ENCODE measurements around the gene ZSCAN10.
"Not testable (repeated sequence)": the region's sequence is repeated elsewhere in the genome, so short reads cannot be mapped to it uniquely, and the experiment has no call there.

The ZSCAN10 gene

DNA sequence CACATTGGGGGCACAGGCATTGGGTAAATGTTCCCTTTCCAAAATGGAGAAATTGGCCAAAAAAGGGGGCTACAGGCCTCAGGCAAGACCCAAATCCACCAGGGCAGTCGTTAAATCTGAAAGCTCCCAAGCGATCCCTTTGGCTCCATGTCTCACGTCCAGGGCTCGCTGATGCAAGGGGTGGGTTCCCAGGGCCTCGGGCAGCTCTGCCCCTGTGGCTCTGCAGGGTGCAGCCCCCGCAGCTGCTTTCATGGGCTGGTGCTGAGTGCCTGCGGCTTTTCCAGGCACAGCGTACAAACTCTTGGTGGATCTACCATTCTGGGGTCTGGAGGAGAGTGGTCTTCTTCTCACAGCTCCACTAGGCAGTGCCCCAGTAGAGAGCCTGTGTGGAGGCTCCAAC is 15.7 kb downstream of the ZSCAN10 start:
- DNase-seq, result not testable (repeated sequence)

DNA sequence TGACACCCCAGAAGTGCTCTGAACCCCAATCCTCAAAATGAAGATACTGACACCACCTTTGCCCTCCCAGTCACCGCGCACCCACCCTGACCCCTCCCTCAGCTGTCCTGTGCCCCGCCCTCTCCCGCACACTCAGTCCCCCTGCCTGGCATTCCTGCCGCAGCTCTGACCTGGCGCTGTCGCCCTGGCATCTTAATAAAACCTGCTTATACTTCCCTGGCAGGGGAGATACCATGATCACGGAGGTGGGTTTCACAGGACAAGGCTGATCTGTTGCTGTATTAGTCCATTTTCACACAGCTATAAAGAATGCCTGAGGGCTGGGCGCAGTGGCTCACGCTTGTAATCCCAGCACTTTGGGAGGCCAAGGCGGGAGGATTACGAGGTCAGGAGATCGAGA is 17.1 kb downstream of the ZSCAN10 start:
- not testable (repeated sequence) for DNase-seq

DNA sequence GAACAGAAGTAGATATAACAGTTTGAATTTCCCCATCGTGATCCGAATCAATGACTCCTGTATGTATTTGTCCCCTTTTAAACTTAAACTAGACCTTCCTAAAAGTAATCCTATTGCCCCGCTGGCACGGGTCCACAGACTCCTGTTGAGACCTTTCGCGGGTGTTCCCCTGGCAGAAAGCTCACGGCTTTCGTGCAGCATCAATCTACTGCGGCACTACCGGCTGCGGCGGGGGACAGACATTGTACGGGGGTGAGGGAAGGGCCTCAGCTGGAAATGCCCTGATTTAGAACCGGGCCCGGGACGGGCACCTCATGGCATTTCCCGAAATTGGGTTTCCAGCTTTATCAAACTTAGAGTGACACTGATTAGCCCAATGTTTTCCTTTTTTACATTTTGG is 19.1 kb downstream of the ZSCAN10 start:
- DNase-seq, result no peak

DNA sequence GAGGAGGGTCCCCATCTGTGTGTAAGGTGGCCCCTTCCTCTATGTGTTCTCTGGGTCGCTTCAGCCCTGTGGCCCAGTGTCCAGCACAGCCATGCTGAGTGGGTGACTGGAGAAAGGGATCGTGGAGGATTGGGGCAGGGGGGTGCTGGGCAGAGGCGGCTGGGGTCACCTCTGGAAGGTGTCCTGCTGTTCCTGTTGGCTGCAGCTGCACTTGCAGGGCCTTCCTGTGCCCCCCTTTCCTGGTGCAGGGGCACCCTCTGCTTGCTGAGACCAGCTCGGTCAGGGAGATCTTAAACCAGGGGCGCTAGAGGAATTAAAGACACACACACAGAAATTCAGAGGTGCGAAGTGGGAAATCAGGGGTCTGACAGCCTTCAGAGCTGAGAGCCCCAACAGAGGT is 22.5 kb downstream of the ZSCAN10 start:
- no peak for DNase-seq

DNA sequence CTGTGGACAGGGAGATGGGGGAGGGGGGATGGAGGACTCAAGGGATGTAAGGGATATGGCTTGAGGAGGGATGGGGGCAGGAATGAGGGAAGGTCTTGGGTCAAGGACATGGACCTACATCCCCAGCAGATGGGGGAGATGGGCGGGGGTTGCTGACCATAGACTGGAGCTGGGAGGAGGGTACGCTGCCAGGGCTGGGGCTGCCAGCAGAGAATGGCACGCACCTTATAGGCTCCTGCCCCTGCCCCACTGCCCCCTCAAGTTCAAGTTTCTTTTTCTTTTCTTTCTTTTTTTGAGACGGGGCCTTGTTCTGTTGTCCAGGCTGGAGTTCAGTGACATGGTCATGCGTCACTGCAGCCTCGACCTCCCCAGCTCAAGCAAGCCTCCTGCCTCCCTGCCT is 23.1 kb downstream of the ZSCAN10 start:
- DNase-seq, result not testable (repeated sequence)

DNA sequence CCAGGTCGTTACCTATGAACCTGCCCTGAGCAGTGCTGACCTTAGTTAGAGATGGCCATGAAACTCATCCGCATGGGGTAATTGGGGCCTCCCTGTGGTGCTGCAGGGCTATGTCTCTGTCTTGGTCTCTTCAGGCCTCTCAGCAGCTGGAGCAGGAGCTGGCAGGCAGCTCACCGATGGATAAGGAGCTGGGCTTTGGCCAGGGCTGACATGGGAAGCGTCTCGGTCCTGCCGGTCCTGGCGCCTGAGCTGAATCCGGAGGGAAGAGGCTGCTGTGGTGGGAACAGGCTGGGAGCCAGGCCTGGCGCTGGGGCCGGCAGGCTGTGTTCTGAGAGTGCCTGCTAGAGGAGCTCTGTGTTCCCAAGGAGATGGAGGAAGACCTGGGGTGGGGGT is 23.6 kb downstream of the ZSCAN10 start:
- no peak for DNase-seq

DNA sequence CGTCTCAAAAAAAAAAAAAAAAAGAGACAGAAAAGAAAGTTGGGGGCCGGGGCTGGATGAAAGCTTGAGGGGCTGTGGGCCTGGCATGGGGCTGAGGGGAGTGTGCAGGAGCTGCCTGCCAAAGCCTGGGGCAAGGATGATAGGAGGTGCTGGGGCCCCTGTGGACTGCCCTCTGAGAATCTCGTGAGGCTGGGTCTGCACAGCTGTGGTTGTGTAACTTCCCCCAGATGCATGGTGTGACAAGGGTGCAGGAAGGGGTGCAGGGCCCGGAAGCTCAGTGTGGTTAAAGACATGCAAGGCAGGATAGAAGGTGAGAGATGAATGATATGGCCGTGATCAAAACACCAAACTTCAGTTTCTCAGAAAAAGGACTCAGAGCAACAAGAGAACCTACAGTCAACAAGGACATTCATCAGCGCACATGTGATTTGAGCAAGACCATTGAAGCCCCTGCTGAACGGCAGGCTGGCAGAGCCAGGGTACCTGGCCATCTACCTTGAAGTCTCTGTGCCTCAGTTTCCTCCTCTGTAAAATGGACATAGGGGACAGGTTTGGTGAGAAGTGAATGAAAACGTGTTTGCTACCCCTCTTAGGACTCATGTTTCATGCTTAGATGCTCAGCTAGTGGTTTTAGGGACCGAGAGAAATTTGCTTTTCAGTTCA is 24.1 kb downstream of the ZSCAN10 start:
- DNase-seq, result peak; percentile 91

DNA sequence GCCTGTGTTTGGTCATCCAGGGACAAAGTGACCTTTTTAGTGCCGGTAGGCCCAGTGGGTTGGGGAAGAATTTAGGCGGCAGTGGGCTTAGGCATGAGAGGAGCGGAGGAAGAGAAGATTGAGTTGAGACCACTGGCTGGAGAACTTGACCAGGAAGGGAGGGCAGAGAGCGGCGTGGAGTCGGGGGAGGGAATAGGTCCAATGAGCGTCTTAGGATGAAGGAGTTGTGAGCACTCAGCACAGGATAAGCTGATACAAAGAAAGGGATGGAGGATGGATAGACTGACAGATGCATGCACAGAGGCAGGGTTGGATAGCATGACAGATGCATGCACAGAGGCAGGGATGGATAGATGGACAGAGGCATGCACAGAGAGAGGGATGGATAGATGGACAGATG is 25.6 kb downstream of the ZSCAN10 start:
- DNase-seq, result no peak

DNA sequence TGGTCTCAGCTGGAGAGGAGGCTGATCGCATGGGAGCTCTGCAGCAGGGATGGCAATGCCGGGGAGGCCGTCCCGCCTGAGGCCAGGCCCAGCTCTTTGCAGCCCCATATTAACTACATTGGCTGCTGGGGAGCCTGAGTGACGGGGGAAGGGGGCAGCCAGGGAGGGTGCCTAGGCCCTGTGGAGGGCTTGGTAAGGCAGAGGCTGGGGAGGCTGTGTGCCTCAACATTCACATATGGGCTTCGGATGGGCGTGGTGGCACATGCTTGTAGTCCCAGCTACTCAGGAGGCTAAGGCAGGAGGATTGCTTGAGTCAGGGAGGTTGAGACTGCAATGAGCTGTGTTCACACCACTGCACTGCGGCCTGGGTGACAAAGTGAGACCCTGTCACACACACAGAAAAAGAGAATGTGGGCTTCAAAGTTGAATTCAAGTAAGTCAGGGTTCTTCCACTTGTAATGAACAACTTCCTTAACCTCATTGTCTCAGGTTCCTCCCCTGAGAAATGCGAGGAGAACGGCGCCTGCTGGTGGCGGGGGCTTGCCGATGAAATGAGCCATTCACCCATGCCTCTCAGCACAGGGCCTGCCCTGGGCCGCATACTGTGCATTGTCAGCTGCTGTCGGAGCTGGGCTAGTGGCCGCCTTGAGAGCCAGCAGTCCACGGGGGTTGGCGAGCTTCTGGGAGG is 26.4 kb downstream of the ZSCAN10 start:
- peak; percentile 40 for DNase-seq

DNA sequence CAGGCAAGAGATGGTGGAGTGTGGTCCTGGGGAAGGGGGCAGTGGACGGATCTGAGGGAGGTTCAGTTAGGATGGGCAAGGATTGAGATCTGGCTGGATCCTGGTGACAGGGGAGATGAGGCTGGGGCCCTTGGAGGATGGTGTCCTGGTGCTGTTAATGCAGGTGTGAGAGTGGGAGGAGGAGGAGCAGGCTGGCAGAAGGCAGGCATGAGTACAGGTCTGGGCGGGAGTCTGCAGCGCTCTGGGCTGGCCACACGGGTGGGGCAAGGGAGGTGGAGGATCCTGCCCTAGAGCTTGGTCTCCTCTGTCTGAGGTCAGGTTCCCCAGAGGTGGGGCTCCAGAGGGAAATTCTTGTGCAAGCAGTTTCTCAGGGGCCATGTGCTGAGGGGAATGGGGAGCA is 26.9 kb downstream of the ZSCAN10 start:
- DNase-seq, result peak; percentile 54

DNA sequence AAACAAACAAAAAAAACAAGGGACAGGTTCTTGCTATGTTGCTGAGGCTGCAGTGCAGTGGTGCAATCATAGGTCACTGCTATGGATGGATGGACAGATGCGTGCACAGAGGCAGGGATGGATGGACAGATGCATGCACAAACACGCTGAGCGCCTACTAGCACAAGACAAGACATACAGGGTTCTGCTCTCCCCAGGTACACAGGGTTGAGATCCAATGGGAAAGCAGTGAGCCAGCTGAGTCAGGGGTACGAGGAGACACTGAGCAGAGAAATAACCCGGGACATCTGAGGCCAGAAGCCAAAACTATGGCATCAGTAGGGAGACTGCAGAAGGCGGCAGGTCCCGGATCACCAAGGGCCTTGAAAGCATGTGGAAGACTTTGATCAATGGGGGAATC is 27.4 kb downstream of the ZSCAN10 start:
- DNase-seq, result no peak

DNA sequence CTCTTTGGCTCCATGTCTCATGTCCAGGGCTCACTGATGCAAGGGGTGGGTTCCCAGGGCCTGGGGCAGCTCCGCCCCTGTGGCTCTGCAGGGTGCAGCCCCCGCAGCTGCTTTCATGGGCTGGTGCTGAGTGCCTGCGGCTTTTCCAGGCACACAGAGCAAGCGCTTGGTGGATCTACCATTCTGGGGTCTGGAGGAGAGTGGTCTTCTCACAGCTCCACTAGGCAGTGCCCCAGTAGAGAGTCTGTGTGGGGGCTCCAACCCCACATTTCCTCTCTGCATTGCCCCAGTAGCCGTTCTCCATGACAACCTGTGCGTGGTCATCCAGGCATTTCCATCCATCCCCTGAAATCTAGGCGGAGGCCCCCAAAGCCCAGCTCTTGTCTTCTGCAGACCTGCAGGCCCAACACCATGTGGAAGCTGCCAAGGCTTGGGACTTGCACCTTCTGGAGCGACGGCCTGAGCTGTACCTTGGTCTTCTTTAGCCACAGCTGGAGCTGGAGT is 28.4 kb downstream of the ZSCAN10 start:
- no peak for DNase-seq

DNA sequence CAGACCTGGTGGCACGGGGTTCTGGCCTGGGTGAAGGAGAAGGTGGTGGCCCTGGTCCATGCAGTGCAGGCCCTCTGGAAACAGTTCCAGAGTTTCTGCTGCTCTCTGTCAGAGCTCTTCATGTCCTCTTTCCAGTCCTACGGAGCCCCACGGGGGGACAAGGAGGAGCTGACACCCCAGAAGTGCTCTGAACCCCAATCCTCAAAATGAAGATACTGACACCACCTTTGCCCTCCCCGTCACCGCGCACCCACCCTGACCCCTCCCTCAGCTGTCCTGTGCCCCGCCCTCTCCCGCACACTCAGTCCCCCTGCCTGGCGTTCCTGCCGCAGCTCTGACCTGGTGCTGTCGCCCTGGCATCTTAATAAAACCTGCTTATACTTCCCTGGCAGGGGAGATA is 29.9 kb downstream of the ZSCAN10 start:
- not testable (repeated sequence) for DNase-seq

DNA sequence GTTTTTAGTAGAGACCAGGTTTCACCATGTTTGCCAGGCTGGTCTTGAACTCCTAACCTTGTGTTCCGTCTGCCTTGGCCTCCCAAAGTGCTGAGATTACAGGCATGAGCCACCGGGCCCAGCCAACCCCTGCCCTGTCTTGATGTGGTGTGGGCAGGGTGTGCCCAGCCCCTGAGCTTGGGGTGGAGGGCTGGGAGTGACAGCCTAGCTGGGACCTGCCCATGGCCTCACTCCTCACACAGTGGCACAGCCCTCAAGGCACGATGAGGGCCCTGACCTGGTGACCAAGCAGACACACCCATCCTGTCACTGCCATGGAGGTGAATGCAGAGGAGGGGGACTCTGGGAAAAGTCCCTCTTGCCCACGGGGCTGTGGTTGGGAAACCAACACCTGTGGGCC is 30.6 kb downstream of the ZSCAN10 start:
- peak; percentile 38 for DNase-seq

DNA sequence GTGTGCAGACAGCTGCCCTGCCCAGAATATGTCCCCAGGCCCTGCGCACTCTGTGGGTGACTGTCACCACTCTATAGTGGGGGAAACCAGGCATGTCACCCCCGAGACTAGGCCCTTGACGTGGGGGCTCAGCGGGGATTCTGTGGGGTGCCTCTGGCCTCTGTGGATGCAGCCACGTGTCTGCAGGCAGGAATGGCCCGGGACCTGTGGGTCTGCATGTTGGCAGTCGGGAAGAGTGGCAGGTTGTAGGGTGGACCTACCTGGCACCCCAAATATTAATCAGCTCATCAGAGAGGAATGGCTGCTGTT is 32.7 kb downstream of the ZSCAN10 start:
- DNase-seq, result no peak

DNA sequence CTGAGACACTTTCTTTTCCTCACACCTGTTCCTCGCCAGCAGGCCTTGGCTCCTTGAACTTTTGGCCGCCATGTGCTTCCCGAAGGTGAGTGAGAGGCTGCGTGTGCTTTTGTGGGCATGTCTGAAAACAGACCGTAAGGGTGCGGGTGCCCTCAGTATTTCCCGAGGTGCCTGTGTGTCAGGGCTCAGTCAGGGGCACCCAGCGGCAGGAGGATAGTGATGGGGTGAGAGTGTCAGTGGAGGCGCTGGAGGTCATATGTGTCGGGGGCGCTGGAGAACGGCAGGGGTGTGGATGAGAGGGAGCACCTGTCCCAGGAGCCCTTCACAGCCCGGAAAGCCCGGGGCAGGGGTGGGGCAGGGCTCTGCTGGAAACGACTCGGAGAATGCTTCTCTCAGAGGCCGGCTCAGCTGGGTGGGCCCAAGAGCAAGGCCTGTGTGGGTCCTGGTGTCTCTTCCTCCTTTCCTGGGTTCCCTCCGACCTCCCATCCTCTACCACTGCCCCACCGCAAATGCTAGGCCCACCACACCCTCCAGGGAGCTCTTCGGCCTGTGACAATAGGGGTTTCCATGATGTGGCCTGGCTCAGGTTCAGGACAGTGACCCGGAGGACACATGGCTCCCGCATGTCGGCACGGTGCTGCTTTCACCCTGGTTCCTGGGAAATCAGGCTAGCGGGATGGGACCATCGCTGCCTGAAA is 33.2 kb downstream of the ZSCAN10 start:
- peak; percentile 52 for DNase-seq

DNA sequence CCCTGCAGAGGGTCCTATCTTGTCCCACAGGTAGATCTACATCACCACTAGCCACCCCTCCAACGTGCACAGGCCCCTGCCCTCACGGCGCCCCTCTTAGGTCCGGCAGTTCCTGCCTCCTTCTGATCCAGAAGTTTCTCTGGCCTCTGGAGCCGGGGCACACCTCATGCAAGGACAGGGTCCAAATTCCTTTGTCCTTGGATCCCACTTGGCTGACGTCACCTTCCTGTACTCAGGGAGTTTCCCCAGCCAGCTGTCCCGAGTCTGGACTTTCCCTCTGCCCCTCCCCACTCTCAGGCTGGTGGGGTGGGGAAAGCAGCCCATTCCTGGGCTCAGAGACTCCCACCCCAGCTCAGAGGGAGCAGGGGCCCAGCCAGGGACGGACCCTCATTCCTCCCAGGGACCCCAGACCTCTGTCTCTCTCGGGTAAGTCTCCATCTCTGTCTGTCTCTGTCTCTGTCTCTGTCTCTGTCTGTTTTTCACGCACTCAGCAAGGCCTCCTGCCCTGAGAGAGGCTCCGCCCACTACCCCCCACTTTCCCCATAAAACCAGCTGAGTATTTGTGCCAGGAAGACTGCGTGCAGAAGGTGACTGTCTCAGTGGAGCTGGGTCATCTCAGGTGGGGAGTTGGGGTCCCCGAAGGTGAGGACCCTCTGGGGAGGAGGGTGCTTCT is 33.9 kb downstream of the ZSCAN10 start, which contains the start of gene IL32:
Gene IL32, plus strand, starts transcription at position 572 of the 673 bp plus-strand sequence. CDS start 172 bp downstream, outside the sequence.
- peak; percentile 90 for DNase-seq

DNA sequence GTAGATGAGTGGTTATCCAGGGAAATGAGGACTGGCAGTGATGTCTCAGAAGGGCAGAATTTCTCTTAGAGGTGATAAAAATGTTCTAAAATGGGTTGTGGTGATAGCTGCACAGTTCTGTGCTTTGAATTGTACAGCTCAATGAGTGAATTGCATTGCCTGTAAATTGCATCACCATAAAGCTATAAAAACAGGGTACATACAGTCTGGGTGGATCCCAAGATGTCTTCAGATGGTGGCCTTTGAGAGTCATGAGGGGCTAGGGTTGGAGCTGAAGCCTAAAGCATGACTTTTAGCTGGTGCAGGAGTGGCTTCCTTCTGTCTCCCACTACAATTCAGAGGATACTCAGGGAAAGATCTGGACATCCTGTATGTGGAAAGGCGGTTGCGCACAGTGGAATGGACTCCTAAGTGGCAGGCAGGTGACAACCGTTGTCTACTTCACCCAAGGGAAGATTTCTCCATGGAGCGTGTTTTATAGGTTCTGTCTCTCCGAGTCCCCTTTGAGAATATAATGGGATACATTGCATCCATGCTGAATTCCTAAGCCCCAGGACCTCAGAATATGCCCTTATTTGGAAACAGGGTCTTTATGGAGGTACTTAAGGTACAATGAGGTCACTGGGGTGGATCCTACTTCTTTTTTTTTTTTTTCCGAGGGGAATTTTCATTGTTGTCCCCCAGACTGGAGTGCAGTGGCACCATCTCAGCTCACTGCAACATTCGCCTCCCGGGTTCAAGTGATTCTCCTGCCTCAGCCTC is 35.3 kb downstream of the ZSCAN10 start:
- no peak for DNase-seq

DNA sequence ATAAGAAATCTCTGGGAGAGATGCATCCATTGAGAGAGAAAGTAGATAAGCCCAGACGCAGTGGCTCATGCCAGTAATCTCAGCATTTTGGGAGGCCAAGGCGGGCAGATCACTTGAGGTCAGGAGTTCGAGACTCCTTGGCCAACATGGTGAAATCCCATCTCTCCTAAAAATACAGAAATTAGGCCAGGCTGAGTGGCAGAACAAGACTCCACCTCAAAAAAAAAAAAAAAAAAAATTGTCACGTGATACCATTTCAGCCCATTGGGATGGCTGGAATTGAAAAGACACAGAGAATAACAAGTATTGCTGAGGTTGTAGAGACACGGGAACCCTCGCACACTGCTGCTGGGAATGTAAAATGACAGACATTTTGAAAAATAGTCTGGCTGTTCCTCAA is 36.5 kb downstream of the ZSCAN10 start:
- no peak for DNase-seq

DNA sequence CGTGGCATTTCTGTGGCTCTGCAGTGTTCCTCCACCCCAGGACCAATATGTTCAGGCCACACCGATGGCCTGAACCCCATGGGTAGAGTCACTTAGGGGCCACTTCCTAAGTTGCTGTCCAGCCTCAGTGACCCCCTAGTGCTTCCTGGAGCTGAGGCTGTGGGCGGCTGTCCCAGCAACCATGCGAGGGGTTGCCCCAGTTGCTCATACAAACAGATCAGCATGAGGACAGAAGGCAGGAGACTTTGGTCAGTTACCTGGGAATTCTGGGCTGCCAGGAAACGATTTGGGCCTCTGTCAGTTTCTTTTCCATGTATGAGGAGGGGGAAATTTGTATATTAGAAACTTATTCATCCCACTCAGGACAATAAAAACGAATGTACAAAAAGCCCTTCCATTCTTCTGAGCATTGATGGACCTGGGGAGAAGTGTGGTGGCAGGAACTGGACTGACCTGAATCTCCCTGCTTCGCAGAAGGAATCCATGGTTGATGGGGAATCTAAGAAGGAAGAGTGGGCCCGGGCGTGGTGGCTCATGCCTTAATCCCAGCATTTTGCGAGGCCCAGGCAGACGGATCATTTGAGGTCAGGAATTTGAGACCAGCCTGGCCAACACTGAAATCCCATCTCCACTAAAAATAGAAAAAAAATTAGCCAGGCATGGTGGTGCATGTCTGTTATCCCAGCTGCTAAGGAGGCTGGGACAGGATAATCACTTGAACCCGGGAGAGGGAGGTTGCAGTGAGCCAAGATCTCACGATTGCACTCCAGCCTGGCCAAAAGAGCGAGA is 38.6 kb downstream of the ZSCAN10 start:
- DNase-seq, result no peak

DNA sequence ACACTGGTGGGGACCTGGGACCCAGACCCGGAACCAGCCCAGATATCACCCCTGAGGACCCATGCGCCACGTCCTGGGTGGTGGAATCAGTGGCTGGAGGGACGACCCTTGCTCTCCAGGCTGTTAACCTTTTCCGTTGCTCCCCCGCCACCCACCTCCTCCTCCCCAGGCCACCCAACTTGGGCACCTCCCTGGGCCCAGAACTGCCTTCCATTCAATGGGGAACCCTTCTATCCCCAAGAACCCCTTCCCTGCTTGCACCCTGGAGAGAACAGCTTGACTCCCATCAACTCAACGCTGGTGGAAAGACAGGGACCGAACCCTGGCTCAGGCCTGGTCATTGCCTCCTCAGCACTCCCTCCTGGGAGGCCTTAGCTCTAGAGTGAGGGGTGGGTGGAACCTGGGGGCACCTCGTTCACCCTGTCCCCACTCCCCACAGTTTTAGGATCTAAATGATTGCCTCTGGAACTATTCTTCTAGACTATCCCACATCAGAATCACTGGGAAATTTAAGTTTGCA is 39.3 kb downstream of the ZSCAN10 start:
- DNase-seq, result no peak
